ENCODE results near the gene LAMTOR1. TPM values are rescaled to one million over a fixed set of nuclear protein-coding genes. Genes with fewer than 3 reads are reported as not detected.

Gene LAMTOR1
- total and polyA plus RNA-seq, 2 donors (not counting 3 experiments of a cell fraction or from before 2014, with no cell fraction given) = 95.1 to 174 TPM

DNA sequence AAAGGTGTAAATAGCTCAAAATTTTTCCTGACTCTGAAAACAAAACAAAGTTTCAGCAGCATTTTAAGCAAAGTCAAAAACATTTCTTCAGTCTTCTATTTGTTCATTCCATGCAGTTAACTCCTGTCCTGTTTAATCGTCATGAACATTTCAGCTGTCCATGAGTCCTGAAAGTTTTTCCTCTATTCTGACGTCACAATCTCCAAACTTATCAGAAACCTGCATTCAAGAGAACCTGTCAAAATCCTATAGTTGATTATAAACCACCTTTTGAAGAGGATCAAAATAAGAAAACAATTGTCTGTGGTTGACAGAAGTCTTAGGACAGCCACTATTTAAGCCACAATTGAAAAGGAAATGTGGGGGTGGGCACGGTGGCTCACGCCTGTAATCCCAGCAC lies 47.8 kb upstream of the LAMTOR1 start:
- CTCF ChIA-PET = interaction anchor here (0.6 to 1.2 kb wide), 2 partner anchors 125 to 276 kb away, joined by 3 to 4 read pairs; no protein-coding TSS in a partner anchor
- no peak overlapping the region for H3K27ac ChIP-seq (ENCODE audit: insufficient read depth, low read depth, low read length)
- no peak for FAIRE-seq
- POLR2A ChIA-PET = no interaction called here
- no peaks in the 10 kb centered on the region for H3K9me1 ChIP-seq (replicated peaks; ENCODE audit: control insufficient read depth, extremely low read depth, insufficient read depth, low read length)
- no peak overlapping the region for H3K4me3 ChIP-seq (replicated peaks in 1 of 3; ENCODE audit: insufficient read depth in 1 of 3, low read depth in 1 of 3, low read length in 3 of 3)
- intact Hi-C loops (cut with micrococcal nuclease) (no loop called here), dilution Hi-C loops (cut with MboI; ENCODE audit: extremely low pct_ligation_motif_present, low sequenced_read_pairs) (no loop called here)
- no peaks in the 10 kb centered on the region for H4K20me1 ChIP-seq (replicated peaks; ENCODE audit: control insufficient read depth, extremely low read depth, insufficient read depth, low read length)
- no peak for DNase-seq (ENCODE audit: low read depth, low spot score)
- BruUV-seq (replicated peaks) = no TSS peak
- no peaks in the 10 kb centered on the region for H3K36me3 ChIP-seq (ENCODE audit: control insufficient read depth in 2 of 2, extremely low read depth in 1 of 2, insufficient read depth in 2 of 2, low read length in 2 of 2)
- no peak overlapping the region for H2AFZ ChIP-seq (ENCODE audit: low read depth, low read length)
- no peak overlapping the region for H3K4me2 ChIP-seq (ENCODE audit: insufficient read depth, low read length)
- no peak for TF ChIP-seq EZH2 (IDR thresholded peaks at IDR 0.05; ENCODE audit: borderline replicate concordance, low read depth, low read length, severe bottlenecking)
- TF ChIP-seq GATA2 (IDR thresholded peaks at IDR 0.05; ENCODE audit: insufficient read depth, insufficient read length, low read depth, low read length) = no peak
- TF ChIP-seq, protein P1, sequence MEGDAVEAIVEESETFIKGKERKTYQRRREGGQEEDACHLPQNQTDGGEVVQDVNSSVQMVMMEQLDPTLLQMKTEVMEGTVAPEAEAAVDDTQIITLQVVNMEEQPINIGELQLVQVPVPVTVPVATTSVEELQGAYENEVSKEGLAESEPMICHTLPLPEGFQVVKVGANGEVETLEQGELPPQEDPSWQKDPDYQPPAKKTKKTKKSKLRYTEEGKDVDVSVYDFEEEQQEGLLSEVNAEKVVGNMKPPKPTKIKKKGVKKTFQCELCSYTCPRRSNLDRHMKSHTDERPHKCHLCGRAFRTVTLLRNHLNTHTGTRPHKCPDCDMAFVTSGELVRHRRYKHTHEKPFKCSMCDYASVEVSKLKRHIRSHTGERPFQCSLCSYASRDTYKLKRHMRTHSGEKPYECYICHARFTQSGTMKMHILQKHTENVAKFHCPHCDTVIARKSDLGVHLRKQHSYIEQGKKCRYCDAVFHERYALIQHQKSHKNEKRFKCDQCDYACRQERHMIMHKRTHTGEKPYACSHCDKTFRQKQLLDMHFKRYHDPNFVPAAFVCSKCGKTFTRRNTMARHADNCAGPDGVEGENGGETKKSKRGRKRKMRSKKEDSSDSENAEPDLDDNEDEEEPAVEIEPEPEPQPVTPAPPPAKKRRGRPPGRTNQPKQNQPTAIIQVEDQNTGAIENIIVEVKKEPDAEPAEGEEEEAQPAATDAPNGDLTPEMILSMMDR (IDR thresholded peaks at IDR 0.05; ENCODE audit: extremely low read depth in 1 of 2, insufficient read depth in 1 of 2, low read depth in 1 of 2, low read length in 2 of 2) = no peak
- TF ChIP-seq MYC (IDR thresholded peaks at IDR 0.05; ENCODE audit: low read depth, low read length) = no peak
- no peak for TF ChIP-seq JUN (IDR thresholded peaks at IDR 0.05; ENCODE audit: borderline replicate concordance, insufficient read depth, insufficient read length, low read depth)
- TF ChIP-seq, protein P2, sequence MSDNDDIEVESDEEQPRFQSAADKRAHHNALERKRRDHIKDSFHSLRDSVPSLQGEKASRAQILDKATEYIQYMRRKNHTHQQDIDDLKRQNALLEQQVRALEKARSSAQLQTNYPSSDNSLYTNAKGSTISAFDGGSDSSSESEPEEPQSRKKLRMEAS (IDR thresholded peaks at IDR 0.05; ENCODE audit: insufficient read depth, insufficient read length) = no peak
- no peak for TF ChIP-seq FOS (IDR thresholded peaks at IDR 0.05; ENCODE audit: borderline replicate concordance, insufficient read depth, low read length)
- no peak for TF ChIP-seq POLR2A (IDR thresholded peaks at IDR 0.05; ENCODE audit: low read depth, low read length)
- TF ChIP-seq POLR2AphosphoS5 (IDR thresholded peaks at IDR 0.05; ENCODE audit: insufficient read depth, low read depth, low read length) = no peak
- H3K4me1 ChIP-seq (ENCODE audit: control insufficient read depth, extremely low read depth, insufficient read depth, low read length) = no peaks in the 10 kb centered on the region
- H3K79me2 ChIP-seq (ENCODE audit: control insufficient read depth, insufficient read depth, low read length) = no peaks in the 10 kb centered on the region
- peaks cover 3 to 7% of the 10 kb centered on the region in 2 experiments for H3K27me3 ChIP-seq (ENCODE audit: control insufficient read depth in 2 of 2, insufficient read depth in 2 of 2, low read length in 2 of 2)
- H3K9me3 ChIP-seq (replicated peaks; ENCODE audit: control insufficient read depth, insufficient read depth, low read length) = no peaks in the 10 kb centered on the region
- no peak overlapping the region for H3K9ac ChIP-seq (replicated peaks; ENCODE audit: extremely low read depth, insufficient read depth, low read length)
